ENCODE results near the gene SBNO2. TPM values are rescaled to one million over a fixed set of nuclear protein-coding genes. Genes with fewer than 3 reads are reported as not detected.

SBNO2 gene
- total and polyA plus RNA-seq, 4 donors: 45.6 to 155 (median 95.9) TPM

DNA sequence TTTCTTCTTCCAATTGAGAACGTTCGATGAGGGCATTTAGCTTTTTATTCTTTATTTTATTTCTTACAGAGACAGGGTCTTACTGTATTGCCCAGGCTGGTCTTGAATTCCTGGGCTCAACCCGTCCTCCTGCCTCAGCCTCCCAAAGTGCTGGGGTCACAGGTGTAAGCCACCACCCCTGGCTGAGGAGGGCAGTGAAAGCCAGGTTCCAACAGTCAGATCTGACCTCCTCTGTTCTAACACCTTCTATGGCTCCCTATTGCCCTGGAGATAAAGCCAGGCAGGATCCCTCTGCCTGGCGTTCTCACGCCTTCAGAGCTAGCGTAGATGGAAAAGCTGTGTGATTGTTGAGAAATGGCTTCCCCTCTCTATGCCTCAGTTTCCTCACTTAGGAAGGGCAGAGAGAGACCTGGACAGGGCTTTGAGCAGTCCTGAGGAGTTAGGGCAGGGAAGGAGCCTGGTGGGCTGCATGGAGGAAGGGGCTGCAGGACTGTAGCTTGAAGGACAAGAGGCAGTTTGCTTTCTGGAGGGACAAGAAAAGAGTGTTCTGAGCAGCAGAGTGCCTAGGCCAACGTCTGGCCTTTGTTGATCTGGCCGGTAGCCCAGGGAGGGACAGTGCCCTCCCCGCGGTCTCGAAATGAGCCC is 101.6 kb downstream of the SBNO2 start:
- DNase-seq (no peak), ATAC-seq (ENCODE audit: insufficient read depth, low FRiP score) (no peak)
- H3K36me3 ChIP-seq (ENCODE audit: control insufficient read depth in 4 of 4, insufficient read depth in 4 of 4, low read length in 4 of 4): peaks cover 0 to 24% (median 0%) of the 10 kb centered on the region in 4 donors
- no peaks in the 10 kb centered on the region for H3K9me3 ChIP-seq (ENCODE audit: control insufficient read depth in 4 of 4, insufficient read depth in 3 of 4, low read length in 3 of 4)
- H3K4me1 ChIP-seq (ENCODE audit: control insufficient read depth in 5 of 5, insufficient read depth in 5 of 5, low read length in 5 of 5): peaks cover 0 to 23% (median 0%) of the 10 kb centered on the region in 5 donors
- H3K4me3 ChIP-seq: no peak overlapping the region
- TF ChIP-seq, protein P1, sequence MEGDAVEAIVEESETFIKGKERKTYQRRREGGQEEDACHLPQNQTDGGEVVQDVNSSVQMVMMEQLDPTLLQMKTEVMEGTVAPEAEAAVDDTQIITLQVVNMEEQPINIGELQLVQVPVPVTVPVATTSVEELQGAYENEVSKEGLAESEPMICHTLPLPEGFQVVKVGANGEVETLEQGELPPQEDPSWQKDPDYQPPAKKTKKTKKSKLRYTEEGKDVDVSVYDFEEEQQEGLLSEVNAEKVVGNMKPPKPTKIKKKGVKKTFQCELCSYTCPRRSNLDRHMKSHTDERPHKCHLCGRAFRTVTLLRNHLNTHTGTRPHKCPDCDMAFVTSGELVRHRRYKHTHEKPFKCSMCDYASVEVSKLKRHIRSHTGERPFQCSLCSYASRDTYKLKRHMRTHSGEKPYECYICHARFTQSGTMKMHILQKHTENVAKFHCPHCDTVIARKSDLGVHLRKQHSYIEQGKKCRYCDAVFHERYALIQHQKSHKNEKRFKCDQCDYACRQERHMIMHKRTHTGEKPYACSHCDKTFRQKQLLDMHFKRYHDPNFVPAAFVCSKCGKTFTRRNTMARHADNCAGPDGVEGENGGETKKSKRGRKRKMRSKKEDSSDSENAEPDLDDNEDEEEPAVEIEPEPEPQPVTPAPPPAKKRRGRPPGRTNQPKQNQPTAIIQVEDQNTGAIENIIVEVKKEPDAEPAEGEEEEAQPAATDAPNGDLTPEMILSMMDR (IDR thresholded peaks at IDR 0.05; ENCODE audit: control extremely low read depth, extremely low read depth): no peak
- H3K27ac ChIP-seq (ENCODE audit: low read depth in 1 of 2, low read length in 1 of 2): no peak overlapping the region
- peaks cover 0 to 36% (median 33%) of the 10 kb centered on the region in 3 donors for H3K27me3 ChIP-seq (ENCODE audit: control insufficient read depth in 3 of 3, insufficient read depth in 3 of 3, low read length in 2 of 3)
- no peak overlapping the region for H3K9ac ChIP-seq (ENCODE audit: insufficient read depth in 1 of 2, low read length in 2 of 2)
- WGBS, 2 donors: 86 to 96% methylated on average over 11 of the region's 11 CpGs

DNA sequence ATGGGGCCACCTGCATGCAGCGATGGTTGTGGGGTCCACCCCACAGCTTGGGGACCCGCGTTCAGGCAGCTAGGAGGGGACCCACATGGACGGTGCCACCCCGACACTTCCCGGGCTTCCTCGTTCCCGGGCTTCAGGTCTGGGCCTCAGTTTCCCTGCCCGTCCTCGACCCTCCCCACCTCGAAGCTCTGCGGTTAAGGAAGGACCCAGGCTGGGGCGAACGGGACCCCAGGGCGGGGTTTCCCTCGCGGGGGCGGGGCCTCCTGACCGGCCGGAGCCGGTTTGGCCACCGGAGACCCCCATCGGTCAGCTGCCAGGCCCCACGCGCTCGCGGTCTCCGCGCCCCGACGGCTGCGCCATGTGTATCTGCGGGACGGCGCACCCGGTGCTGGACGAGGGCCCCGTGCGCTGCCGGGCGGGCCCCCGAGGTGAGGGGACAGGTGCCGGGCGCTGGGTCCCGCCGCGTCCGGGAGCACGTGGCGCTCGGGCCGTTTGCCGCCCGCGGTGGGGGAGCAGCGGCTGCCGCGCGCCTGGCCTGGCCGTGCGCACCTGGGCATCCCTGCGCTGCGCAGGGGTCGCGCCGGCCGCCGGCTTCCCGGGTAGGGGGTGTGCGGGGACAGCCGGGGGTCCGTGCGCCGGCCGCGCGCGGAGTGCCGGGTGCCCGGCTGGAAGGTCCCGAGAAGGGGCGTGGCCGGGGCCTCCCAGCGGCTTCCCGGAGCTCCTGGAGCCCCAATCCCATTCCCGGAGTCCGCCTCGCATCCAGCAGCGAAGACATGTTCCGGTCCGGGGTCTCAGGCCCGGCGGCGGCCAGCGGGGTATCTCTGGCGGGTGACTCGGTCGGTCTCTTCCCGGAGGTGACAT is 102.9 kb downstream of the SBNO2 start:
- H3K9me3 ChIP-seq (ENCODE audit: control insufficient read depth in 4 of 4, insufficient read depth in 3 of 4, low read length in 3 of 4): no peaks in the 10 kb centered on the region
- TF ChIP-seq, protein P1 (IDR thresholded peaks at IDR 0.05; ENCODE audit: control extremely low read depth, extremely low read depth): no peak
- H3K9ac ChIP-seq (ENCODE audit: insufficient read depth in 1 of 2, low read length in 2 of 2): no peak overlapping the region
- peaks cover 0 to 24% (median 0%) of the 10 kb centered on the region in 4 donors for H3K36me3 ChIP-seq (ENCODE audit: control insufficient read depth in 4 of 4, insufficient read depth in 4 of 4, low read length in 4 of 4)
- DNase-seq (no peak), ATAC-seq (ENCODE audit: insufficient read depth, low FRiP score) (no peak)
- 47 to 67% methylated on average over 88 to 99 of the region's 99 CpGs for WGBS, 2 donors
- H3K4me1 ChIP-seq (ENCODE audit: control insufficient read depth in 5 of 5, insufficient read depth in 5 of 5, low read length in 5 of 5): peaks cover 0 to 30% (median 0%) of the 10 kb centered on the region in 5 donors
- no peak overlapping the region for H3K27ac ChIP-seq (ENCODE audit: low read depth in 1 of 2, low read length in 1 of 2)
- peaks cover 0 to 44% (median 39%) of the 10 kb centered on the region in 3 donors for H3K27me3 ChIP-seq (ENCODE audit: control insufficient read depth in 3 of 3, insufficient read depth in 3 of 3, low read length in 2 of 3)
- no peak overlapping the region for H3K4me3 ChIP-seq

DNA sequence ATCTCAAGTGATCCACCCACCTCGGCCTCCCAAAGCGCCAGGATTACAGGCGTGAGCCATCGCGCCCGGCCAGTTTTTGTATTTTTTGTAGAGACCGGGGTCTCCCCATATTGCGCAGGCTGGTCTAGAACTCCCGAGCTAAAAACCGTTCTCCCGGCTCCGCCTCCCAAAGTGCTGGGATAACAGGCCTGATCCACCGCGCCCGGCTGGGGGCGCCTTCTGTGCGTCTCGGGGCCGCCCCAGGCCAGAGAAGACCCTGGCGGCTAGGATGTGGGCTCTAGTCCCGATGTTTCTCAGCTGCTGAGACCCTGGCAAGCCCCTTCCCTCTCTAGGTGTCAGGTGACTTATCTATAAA is 103.5 kb downstream of the SBNO2 start:
- Histone ChIP-seq H3K36me3 (ENCODE audit: control insufficient read depth in 4 of 4, insufficient read depth in 4 of 4, low read length in 4 of 4) (peaks cover 0 to 24% (median 0%) of the 10 kb centered on the region in 4 donors), H3K27me3 (ENCODE audit: control insufficient read depth in 3 of 3, insufficient read depth in 3 of 3, low read length in 2 of 3) (peaks cover 0 to 46% (median 41%) of the 10 kb centered on the region in 3 donors), H3K27ac (ENCODE audit: low read depth in 1 of 2, low read length in 1 of 2) (no peak overlapping the region), H3K9ac (ENCODE audit: insufficient read depth in 1 of 2, low read length in 2 of 2) (no peak overlapping the region), H3K4me3 (no peak overlapping the region), H3K9me3 (ENCODE audit: control insufficient read depth in 4 of 4, insufficient read depth in 3 of 4, low read length in 3 of 4) (no peaks in the 10 kb centered on the region), H3K4me1 (ENCODE audit: control insufficient read depth in 5 of 5, insufficient read depth in 5 of 5, low read length in 5 of 5) (peaks cover 0 to 33% (median 0%) of the 10 kb centered on the region in 5 donors)
- 63 to 80% methylated on average over 21 of the region's 21 CpGs for WGBS, 2 donors
- ATAC-seq (ENCODE audit: insufficient read depth, low FRiP score) (no peak), DNase-seq (no peak)
- TF ChIP-seq, protein P1 (IDR thresholded peaks at IDR 0.05; ENCODE audit: control extremely low read depth, extremely low read depth): no peak
